GM12878 (cell line): ENCODE data around the gene PCDH15.

Source experiments
- BHLHE40 ChIP-seq, 2 experiments: fragments of 450-650 bp in 1 of 2; IDR thresholded peaks; 2 replicates each; pipeline ENCODE4 v1.6.1; 2011 to 2017; ENCODE audit warnings: low read depth in 2 of 2, borderline replicate concordance in 1 of 2, improper control_type of control experiment in 1 of 2, low read length in 1 of 2, mild to moderate bottlenecking in 1 of 2
- SPI1 ChIP-seq: IDR thresholded peaks from 2 replicates; pipeline ENCODE4 v1.6.1; 2011; ENCODE audit warnings: low read depth, mild to moderate bottlenecking, low read length, moderate library complexity, borderline replicate concordance; ENCODE audit not compliant: insufficient read depth
- TCF12 ChIP-seq: IDR thresholded peaks from 2 replicates; pipeline ENCODE4 v1.6.1; 2011; ENCODE audit warnings: low read depth, mild to moderate bottlenecking, low read length

DNA sequence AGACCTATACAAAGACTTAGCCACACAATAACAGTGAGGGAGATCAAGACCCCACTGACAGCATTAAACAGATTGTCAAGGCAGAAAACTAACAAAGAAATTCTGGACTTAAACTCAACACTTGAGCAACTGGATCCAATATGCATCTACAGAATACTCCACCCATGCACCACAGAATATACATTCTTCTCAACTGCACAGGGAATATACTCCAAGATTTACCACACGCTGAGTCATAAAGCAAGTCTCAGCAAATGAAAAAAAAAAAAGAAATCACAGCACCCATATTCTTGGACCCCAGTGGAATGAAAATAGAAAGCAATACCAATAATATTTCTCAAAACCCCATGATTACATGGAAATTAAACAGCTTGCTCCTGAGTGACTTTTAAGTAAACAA lies 680.2 kb downstream of the PCDH15 start:
- no peak for TF ChIP-seq TCF12
- no peak for TF ChIP-seq BHLHE40 (IDR thresholded peaks at IDR 0.05; ENCODE audit: borderline replicate concordance in 1 of 2, low read depth in 2 of 2, low read length in 1 of 2)
- TF ChIP-seq SPI1: no peak
